ENCODE results near the gene KLHDC7A. TPM values are rescaled to one million over a fixed set of nuclear protein-coding genes. Genes with fewer than 3 reads are reported as not detected.
"Not testable (repeated sequence)": the region's sequence is repeated elsewhere in the genome, so short reads cannot be mapped to it uniquely, and the experiment has no call there.

KLHDC7A gene
- polyA plus RNA-seq, 3 donors = not detected

DNA sequence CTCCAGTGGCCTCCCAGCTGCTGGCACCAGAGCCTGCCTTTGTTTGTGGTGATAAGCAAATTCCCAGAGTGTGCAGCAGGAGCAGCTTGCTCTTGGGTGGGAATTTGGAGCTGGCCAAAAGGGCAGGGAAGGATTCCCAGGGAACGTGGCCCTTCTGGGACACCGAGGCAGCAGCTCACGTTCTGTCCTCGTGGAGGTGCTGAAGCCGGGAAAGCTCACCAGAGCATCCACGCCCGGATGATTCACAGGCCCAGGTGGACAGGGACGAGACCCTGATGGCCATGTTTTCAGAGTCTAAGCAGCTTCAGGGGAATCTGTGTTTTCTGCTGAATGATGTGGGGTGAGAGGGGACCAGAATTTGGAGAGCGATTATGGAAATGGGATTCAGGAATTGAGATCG is 19.1 kb upstream of the KLHDC7A start:
- no peak for DNase-seq
- Histone ChIP-seq H3K79me2 (ENCODE audit: insufficient read depth, low read length) (no peaks in the 10 kb centered on the region), H3K9me3 (replicated peaks in 1 of 2; ENCODE audit: control insufficient read depth in 1 of 2, insufficient read depth in 1 of 2, low read length in 2 of 2) (no peaks in the 10 kb centered on the region), H3K4me1 (ENCODE audit: control insufficient read depth in 1 of 2, insufficient read depth in 2 of 2, low read length in 2 of 2) (no peaks in the 10 kb centered on the region), H2AFZ (ENCODE audit: insufficient read depth, low read depth, low read length, poor library complexity, severe bottlenecking) (no peak overlapping the region), H3K36me3 (replicated peaks in 1 of 2; ENCODE audit: control insufficient read depth in 1 of 2, insufficient read depth in 2 of 2, low read length in 2 of 2) (no peaks in the 10 kb centered on the region), H3K4me3 (replicated peaks in 1 of 3; ENCODE audit: low read depth in 2 of 3, low read length in 3 of 3) (no peak overlapping the region), H3K9ac (ENCODE audit: insufficient read depth, low read length, poor library complexity, severe bottlenecking) (no peak overlapping the region), H3K27ac (ENCODE audit: low read depth in 1 of 2, low read length in 2 of 2) (no peak overlapping the region), H4K20me1 (ENCODE audit: insufficient read depth, low read length) (no peaks in the 10 kb centered on the region), H3K27me3 (ENCODE audit: control insufficient read depth in 2 of 2, insufficient read depth in 2 of 2, low read length in 2 of 2) (no peaks in the 10 kb centered on the region), H3K4me2 (replicated peaks; ENCODE audit: extremely low read depth, low read length, poor library complexity, severe bottlenecking) (no peak overlapping the region)
- H3K4me3 Mint-ChIP-seq = no peak overlapping the region
- H3K36me3 Mint-ChIP-seq = no peaks in the 10 kb centered on the region
- H3K27me3 Mint-ChIP-seq (ENCODE audit: low read depth in 3 of 3) = peaks cover 4 to 10% (median 6%) of the 10 kb centered on the region in 3 donors
- H3K27ac Mint-ChIP-seq = no peak overlapping the region
- TF ChIP-seq CTCF (IDR thresholded peaks at IDR 0.05) = no peak
- intact Hi-C loops (cut with micrococcal nuclease) = no loop called here
- peaks cover 0 to 2% (median 0%) of the 10 kb centered on the region in 7 donors for H3K9me3 Mint-ChIP-seq
- WGBS (ENCODE audit: insufficient coverage) = 86% methylated on average over 9 of the region's 10 CpGs
- no peaks in the 10 kb centered on the region for H3K4me1 Mint-ChIP-seq

DNA sequence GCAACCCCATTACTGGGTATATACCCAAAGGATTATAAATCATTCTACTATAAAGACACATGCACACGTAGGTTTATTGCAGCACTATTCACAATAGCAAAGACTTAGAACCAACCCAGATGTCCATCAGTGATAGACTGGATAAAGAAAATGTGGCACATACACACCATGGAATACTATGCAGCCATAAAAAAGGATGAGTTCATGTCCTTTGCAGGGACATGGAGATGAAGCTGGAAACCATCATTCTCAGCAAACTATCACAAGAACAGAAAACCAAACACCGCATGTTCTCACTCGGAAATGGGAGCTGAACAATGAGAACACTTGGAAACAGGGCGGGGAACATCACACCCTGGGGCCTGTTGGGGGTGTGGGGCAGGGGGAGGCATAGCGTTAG is 18.2 kb upstream of the KLHDC7A start:
- H3K27me3 ChIP-seq (ENCODE audit: control insufficient read depth in 2 of 2, insufficient read depth in 2 of 2, low read length in 2 of 2); H3K27ac Mint-ChIP-seq; H3K4me3 Mint-ChIP-seq; H3K9me3 ChIP-seq (replicated peaks in 1 of 2; ENCODE audit: control insufficient read depth in 1 of 2, insufficient read depth in 1 of 2, low read length in 2 of 2); H3K4me3 ChIP-seq (replicated peaks in 1 of 3; ENCODE audit: low read depth in 2 of 3, low read length in 3 of 3); intact Hi-C loops (cut with micrococcal nuclease); H3K4me1 ChIP-seq (ENCODE audit: control insufficient read depth in 1 of 2, insufficient read depth in 2 of 2, low read length in 2 of 2); H3K9me3 Mint-ChIP-seq; H3K79me2 ChIP-seq (ENCODE audit: insufficient read depth, low read length); H3K4me1 Mint-ChIP-seq; H3K27me3 Mint-ChIP-seq (ENCODE audit: low read depth in 3 of 3); H2AFZ ChIP-seq (ENCODE audit: insufficient read depth, low read depth, low read length, poor library complexity, severe bottlenecking); H3K36me3 ChIP-seq (replicated peaks in 1 of 2; ENCODE audit: control insufficient read depth in 1 of 2, insufficient read depth in 2 of 2, low read length in 2 of 2); H3K27ac ChIP-seq (ENCODE audit: low read depth in 1 of 2, low read length in 2 of 2); H3K4me2 ChIP-seq (replicated peaks; ENCODE audit: extremely low read depth, low read length, poor library complexity, severe bottlenecking); H4K20me1 ChIP-seq (ENCODE audit: insufficient read depth, low read length); DNase-seq; H3K36me3 Mint-ChIP-seq; H3K9ac ChIP-seq (ENCODE audit: insufficient read depth, low read length, poor library complexity, severe bottlenecking): not testable (repeated sequence)
- no CpG with 5 or more reads among the region's 5 CpGs for WGBS (ENCODE audit: insufficient coverage)
